Islet of Langerhans (tissue), 1 donor: ENCODE results near the gene THBS3.
"Not testable (repeated sequence)": the region's sequence is repeated elsewhere in the genome, so short reads cannot be mapped to it uniquely, and the experiment has no call there.

ENCODE experiments used
- FAIRE-seq: peaks from one replicate; lab custom pipeline; 2011; peaks lifted over from hg19 to GRCh38; lab: Jason Lieb, UNC

Gene THBS3

DNA sequence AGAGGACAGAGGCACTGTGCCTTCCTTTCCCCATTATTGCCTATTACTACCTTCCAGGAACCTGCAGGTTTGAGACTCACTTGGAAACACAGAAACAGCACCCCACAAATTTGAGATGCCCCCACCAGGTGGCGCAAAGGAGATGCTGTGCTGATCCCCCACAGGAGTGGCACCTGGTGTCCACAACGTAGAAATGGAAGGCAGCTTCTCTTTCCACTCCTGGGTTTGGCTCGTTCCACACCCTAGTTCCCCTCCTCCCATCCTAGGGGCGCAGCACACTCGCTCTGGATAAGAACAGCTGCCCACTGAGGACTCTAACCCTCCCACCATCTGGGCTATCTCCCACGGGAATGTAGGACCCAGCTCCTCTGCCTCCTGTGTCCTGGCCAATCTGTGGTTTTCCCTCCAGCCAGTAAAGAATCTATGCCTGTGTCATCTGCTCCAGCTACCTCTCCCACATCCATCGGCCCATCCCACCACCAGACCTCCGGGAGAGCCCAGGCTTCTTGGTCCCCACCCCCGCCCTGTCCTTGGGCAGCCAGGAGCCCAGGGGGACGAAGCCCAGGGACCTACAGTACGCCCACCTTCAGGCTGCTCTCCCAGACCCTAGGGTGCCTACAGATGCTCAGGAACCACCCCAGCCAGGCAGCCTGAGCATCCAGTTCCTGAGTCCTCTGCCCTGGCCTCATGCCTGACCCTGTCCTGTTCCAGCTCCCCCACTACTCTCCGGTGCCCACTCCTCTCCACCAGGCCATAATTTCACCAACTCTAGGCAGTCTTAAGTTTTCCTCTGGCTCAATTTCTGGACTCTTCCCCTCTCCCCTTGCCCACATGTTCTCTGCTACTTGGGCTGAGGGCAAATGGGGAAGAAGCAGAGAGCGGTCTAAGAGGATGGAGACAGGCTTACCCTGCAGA, 549 bp downstream of the THBS3 start:
- no peak for FAIRE-seq

DNA sequence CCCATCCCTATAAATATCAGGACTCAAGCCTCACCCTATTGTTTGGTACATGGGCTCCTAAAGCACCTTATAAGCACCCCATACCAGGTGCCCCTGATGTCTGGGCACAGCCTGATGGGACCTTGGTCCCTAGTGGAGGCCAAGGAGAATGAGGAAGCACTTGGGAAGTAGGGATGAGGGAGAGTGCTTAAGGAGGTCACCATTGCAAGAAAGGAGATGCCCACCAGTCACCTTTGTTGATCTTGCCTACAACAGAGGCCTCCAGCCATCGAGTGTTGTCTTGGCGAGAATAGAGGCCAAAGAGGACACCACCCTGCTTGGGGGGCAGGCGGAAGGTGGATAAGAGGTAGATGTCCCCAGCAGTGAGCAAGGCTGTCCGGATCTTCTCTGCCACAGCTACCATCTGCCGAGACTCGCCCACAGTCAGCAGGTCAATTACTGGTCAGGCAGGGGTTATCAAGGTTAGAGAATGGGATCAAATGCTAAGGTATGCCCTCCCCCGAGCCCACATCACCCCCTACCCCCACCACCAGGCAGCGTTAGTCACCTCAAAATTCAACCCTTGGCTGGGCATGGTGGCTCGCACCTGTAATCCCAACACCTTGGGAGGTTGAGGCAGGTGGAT, 1.6 kb downstream of the THBS3 start:
- no peak for FAIRE-seq

GRCh38 chr1:155205035-155205434, 2.7 kb downstream of the THBS3 start:
- no peak for FAIRE-seq

DNA sequence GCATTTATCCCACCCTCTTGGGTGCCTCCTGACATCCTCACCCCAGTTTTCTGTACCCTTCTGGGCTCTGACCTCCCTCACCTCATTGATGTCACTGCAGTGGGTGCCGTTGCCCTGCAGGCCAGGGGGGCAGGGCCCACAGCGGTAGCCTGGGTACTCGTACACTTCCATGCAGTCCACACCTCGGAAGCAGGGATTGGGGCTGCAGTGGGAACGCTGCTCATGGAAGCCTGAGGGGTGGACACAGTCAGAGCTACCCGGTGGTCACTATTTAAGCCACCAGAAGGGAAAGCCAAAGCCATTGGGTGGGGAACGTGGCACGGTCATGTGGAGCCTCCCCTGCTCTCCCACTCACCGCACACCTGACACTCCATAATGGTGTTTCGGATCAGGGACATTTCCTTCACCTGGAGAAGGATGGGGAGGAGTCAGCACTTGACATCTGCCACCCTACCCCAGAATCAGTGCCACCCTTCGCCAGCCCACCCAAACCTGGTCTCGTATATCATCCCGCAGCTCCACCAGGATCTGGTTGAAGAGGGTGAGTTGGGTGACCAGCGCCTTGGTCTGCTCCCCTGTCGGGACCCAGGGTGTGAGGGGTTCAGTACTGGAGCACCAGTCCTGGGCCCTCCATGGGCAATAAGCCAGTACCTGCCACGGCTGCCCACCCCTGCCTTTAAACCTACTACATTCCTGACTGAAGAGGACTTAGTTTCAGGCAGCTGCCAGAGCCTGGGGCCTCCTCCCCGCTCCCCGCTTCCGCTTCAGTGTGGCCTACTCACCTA, 4.8 kb downstream of the THBS3 start:
- no peak for FAIRE-seq

DNA sequence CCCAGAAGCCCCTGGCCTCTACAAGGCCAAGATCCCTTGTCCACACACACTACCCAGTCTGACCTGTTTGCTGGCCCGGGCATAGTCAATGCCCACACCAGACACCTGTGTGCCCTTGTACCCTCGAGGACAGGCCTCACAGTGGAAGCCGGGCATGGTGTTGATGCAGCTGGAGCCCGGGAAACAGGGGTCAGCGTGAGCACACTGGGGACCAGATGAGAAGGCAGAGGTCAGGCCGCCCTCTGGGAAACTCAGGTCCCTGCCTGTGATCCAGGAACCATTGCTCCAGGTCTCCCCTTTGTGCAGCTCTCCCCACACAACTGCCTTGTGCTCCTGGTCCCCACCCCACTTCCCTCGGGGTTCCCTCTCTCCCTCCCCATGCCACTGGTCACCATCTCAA, 5.5 kb downstream of the THBS3 start:
- FAIRE-seq = no peak

GRCh38 chr1:155200920-155201319, 6.8 kb downstream of the THBS3 start:
- FAIRE-seq = no peak

DNA sequence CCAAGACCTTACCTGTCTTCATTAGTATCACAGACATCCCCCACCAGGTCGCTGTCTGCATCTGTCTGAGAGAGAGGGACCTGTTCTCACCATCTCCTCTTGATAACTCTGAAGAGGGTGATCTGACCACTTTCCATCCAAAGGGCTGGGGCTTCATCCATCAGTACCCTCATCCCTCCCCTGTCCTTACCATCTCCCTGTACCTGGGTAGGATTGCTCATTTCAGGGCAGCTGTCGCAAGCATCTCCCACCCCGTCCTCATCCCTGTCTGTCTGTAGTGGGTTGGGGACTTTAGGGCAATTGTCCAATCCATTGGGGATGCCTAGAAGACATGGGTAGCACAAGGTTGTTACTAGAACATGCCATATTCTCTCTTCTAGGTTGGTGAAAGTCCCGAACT, 7.9 kb downstream of the THBS3 start:
- no peak for FAIRE-seq

GRCh38 chr1:155198547-155198906, 9.2 kb downstream of the THBS3 start:
- FAIRE-seq = no peak

DNA sequence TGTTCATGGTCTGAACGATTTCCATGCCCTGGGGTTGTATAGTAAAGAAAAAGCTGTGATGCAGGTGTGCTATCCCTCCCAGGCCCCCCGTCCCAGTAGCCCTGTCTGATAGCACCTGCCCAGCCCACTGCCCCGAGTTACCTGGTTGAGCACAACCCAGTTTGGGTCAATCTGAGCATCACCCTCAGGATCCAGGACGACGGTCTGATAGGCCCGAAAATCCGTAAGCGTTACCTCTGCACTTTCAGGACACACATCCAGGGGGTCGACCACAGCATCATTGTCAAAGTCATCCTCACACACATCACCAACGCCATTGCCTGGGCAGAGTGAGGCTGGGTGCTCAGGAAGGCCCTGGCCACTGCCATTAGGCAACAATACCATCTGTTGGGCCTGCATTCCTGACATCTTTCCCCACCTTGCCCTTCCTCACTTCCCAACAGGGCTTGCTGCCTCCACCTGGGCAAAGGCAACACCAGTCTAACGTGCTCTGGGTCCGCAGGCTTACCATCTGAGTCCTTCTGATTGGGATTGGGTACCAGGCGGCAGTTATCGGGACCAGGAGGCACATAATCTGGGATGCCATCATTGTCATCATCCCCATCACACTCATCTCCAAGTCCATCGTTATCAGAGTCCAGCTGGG, 9.7 kb downstream of the THBS3 start:
- no peak for FAIRE-seq

DNA sequence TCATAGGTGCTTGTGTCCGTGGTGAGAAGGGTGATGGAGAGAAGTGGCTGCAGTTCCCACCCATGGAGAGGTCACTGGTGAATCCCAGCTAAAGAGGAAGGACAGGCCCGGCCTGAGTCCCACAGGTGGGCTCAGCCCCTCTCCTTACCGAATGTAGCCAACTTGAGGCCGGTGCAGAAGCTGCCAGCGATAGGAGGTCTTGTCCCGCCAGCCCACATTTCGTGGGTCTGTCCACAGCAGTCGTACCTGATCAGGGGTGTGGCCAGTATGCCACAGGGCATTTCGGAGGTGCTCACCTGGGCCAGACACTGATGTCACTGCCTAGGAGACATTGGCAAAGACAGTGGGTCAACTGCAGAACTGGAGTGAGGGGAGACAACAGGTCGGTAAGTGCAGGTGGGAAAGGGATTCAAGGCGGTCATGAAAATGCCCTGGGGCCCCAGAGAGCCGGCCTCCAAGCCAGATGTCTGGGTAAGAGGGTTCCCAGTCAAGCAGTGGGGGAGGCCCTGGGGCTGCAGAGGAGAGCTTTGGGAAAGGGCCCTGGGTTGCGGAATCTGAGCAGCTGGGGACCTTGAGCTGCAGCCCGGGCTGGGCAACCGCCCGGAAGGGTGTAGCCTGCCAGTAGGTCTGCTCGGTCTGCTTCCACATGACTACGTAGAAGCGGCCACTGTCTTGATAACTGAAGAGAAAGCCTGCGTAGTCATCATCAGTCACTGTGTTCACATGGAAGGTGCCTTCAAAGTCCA, 10.6 kb downstream of the THBS3 start:
- no peak for FAIRE-seq

GRCh38 chr1:155196103-155196892, 11.4 kb downstream of the THBS3 start:
- FAIRE-seq = no peak

DNA sequence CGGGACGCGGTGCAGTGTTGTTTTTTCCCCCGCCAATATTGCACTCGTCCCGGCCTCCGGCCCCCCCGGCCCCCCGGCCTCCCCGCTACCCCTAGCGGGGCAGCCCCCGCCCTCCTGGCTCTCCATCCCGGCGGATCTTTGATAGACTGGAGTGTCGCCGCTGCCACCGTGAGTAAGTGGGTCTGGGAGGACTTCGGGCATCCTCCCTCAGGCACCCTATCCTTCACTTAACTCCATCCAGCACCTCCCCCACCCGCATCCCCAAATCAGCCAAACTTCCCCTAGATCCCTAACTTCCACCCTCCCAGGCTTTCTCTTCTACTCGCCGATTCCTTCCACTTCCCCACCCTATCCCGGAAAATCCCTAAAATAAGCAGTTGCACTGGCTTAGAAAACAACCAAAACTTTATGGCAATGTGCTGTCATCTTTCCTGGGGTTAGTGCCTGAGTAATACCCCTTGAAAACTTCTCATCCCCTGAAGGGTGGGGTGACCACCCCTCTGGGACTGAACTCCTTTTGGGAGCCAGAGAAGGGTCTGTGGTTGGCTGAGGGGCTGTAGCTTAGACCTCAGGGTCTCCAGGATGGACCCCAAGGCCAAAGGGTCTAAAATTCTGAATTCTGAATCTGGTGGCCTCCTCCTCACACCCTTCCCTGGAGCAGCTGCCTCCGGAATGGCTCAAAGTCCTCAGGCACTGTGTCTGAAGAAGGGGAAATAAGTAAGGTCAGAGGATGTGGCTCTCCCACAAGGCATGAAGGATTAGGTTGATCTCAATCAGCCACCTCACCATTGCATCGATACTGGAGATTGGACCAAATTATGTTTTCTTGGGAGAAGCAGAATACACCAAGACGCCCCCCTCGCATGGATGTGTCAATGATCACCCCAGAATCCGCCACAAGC, 12.2 kb downstream of the THBS3 start:
- no peak for FAIRE-seq

DNA sequence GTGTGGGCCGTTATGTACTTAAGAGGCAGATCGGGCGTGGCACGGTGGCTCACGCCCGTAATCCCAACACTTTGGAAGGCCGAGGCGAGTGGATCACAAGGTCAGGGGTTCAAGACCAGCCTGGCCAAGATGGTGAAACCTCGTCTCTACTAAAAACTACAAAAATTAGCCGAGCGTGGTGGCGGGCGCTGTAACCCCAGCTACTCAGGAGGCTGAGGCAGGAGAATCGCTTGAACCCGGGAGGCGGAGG, 13.8 kb downstream of the THBS3 start:
- FAIRE-seq = not testable (repeated sequence)

DNA sequence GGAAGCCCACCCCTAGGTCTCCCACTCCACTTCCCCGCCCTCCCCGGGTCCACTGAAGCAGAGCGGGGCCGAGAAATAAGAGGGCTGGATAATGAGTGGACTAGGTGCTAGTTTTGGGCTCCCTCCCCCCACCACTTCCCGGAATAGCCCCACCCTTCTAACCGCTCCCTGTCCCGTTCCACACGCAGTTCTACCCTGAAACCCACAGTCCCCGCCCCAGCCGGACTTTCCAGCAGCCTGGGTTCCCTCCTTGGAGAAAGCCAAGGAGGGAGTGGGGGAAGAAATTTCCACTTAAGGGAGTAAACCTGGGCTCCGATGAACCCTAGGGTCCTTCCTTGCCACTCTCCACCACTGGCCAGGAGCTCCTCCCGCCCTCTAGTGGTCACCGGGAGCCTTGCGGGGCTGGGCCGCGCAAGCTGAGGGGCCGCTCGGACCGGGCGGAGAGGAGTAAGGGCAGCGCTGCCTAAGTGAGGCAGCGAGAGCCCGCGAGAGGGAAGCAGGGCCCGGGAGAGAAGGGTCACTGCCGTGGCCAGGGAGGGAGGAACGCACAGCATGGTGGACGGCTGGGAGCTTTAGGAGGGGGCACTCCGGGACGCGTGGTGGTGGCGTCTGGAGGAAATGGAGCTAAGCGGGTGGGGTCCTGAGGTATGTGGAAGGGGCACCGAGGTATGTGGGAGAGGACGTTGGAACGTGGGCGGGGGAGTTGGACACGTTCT, 14.3 kb downstream of the THBS3 start:
- no peak for FAIRE-seq

- FAIRE-seq = no peak
These were observed 15.1 kb downstream of the THBS3 start for GRCh38 chr1:155192346-155193274.

DNA sequence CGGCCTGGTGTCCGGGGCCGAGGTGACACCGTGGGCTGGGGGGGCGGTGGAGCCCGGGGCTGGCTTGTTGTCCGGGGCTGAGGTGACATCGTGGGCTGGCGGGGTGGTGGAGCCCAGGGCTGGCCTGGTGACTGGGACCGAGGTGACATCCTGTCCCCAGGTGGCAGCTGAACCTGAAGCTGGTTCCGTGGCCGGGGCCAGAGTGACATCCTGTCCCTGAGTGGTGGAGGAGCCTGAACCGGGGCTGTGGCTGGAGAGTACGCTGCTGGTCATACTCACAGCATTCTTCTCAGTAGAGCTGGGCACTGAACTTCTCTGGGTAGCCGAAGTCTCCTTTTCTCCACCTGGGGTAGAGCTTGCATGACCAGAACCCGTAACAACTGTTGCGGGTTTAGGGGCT, 15.8 kb downstream of the THBS3 start:
- no peak for FAIRE-seq

GRCh38 chr1:155189926-155190325, 17.8 kb downstream of the THBS3 start:
- not testable (repeated sequence) for FAIRE-seq

DNA sequence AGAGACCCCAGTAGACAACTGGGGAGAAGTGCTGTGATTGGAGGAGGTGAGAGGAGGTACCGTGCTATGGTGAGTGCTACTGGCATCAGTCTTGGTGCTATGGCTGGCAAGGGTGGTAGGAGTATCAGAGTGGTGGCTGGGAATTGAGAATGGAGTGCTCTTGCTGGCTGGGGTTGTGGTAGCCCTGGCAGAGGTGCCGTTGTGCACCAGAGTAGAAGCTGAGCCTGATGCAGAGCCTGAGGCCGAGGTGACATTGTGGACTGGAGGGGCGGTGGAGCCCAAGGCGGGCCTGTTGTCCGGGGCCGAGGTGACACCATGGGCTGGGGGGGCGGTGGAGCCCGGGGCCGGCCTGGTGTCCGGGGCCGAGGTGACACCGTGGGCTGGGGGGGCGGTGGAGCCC, 19.4 kb downstream of the THBS3 start:
- FAIRE-seq = no peak
